Body of pancreas (tissue), 4 donors: ENCODE measurements around the gene KCNC1. TPM values are rescaled to one million over a fixed set of nuclear protein-coding genes. Genes with fewer than 3 reads are reported as not detected.

Experiments used
- ATAC-seq: fragments of 150-250 bp; one replicate; pipeline ENCODE4 v1.9.1; 2016
- DNase-seq, 4 donors: peaks; one replicate each; pipeline ENCODE4 v3.0.0-alpha.2; 2019
- H3K27ac ChIP-seq, 4 donors: fragments of 200-600 bp; sonication (generic); 1 replicate in 3 of 4; 2 replicates in 1 of 4; pipeline versions ENCODE4 v1.5.1 to v1.6.1; 2016 to 2019; ENCODE audit warnings: mild to moderate bottlenecking in 1 of 4, mixed read lengths in 1 of 4, moderate library complexity in 1 of 4
- H3K27me3 ChIP-seq, 2 donors: fragments of 200-600 bp; sonication (generic); one replicate each; pipeline ENCODE4 v1.6.0; 2016; ENCODE audit warnings: mild to moderate bottlenecking in 1 of 2
- H3K36me3 ChIP-seq, 2 donors: fragments of 200-600 bp; sonication (generic); replicated peaks in 1 of 2; 2 replicates each; pipeline ENCODE4 v1.5.1; 2016; ENCODE audit warnings: low read depth in 2 of 2; ENCODE audit not compliant: insufficient read depth in 1 of 2
- H3K4me1 ChIP-seq: fragments of 200-600 bp; sonication (generic); one replicate; pipeline ENCODE4 v1.6.0; 2016
- H3K4me3 ChIP-seq, 2 donors: fragments of 200-600 bp; sonication (generic); 1 replicate in 1 of 2; 2 replicates in 1 of 2; pipeline ENCODE4 v1.5.1; 2016 to 2019
- H3K9me3 ChIP-seq, 3 donors: fragments of 200-600 bp; sonication (generic); 1 replicate in 2 of 3; 2 replicates in 1 of 3; pipeline ENCODE4 v1.5.1; 2016
- POLR2A ChIP-seq, 3 donors: fragments of 450-650 bp; IDR thresholded peaks; one replicate each; pipeline ENCODE4 v1.6.1; 2016; ENCODE audit warnings: antibody characterized with exemption in 3 of 3, mild to moderate bottlenecking in 2 of 3
- WGBS, 2 donors: methylation state at CpG; one replicate each; pipeline ENCODE4 v1.1.5; 2017; 5-methylcytosine and 5-hydroxymethylcytosine counted together
- intact Hi-C: fragments of 100-400 bp; cut with DNase I; formaldehyde crosslinking; loops from one replicate; pipeline ENCODE4 v1.15.1; 2023
- total RNA-seq, 2 donors: library from RNA; depleted of rRNA; stranded (reverse); fragments of >200 nt; gene quantifications; one replicate each; pipeline ENCODE4 v1.1.0, GENCODE V29; 2016
- TF ChIP-seq, protein P1 (sequence below), 7 experiments: fragments of 450-650 bp in 4 of 7; fragments of 200-600 bp in 3 of 7; sonication (generic) in 3 of 7; IDR thresholded peaks; one replicate each; pipeline ENCODE4 v1.5.1; 2016 to 2019; ENCODE audit warnings: antibody characterized with exemption in 7 of 7

The KCNC1 gene
- total RNA-seq, 2 donors from 2014 or later: 0.26 TPM; not detected in 1

DNA sequence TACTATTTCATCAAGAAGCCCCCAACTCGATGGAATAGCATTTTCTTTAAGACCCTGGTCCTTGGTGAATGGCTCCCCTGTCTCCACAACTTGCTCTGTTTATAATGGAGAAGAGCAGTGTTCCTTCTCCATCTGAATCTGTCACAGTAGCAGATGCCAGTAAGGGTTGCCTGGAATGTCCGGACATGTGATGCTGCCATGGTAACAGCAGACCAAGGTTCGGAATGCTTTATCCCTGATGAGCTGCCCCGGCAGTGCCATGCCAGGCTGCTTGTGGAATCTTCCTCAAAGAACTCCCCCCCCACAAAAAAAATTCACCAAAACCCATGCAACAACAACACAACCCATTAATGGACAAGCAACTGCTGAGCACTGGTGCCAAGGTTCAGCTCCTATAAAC is 72.5 kb downstream of the KCNC1 start:
- WGBS, 2 donors: 64 to 85% methylated on average over 3 to 4 of the region's 4 CpGs
- ATAC-seq (no peak), DNase-seq (no peak)
- no peaks in the 10 kb centered on the region for H3K9me3 ChIP-seq
- H3K27ac ChIP-seq: no peak overlapping the region
- no peaks in the 10 kb centered on the region for H3K36me3 ChIP-seq
- no peak overlapping the region for H3K4me3 ChIP-seq
- peaks cover 16% of the 10 kb centered on the region for H3K4me1 ChIP-seq
- TF ChIP-seq, protein P1, sequence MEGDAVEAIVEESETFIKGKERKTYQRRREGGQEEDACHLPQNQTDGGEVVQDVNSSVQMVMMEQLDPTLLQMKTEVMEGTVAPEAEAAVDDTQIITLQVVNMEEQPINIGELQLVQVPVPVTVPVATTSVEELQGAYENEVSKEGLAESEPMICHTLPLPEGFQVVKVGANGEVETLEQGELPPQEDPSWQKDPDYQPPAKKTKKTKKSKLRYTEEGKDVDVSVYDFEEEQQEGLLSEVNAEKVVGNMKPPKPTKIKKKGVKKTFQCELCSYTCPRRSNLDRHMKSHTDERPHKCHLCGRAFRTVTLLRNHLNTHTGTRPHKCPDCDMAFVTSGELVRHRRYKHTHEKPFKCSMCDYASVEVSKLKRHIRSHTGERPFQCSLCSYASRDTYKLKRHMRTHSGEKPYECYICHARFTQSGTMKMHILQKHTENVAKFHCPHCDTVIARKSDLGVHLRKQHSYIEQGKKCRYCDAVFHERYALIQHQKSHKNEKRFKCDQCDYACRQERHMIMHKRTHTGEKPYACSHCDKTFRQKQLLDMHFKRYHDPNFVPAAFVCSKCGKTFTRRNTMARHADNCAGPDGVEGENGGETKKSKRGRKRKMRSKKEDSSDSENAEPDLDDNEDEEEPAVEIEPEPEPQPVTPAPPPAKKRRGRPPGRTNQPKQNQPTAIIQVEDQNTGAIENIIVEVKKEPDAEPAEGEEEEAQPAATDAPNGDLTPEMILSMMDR (IDR thresholded peaks at IDR 0.05): no peak
- TF ChIP-seq POLR2A (IDR thresholded peaks at IDR 0.05): no peak
- H3K27me3 ChIP-seq: no peaks in the 10 kb centered on the region
- intact Hi-C loops: no loop called here

DNA sequence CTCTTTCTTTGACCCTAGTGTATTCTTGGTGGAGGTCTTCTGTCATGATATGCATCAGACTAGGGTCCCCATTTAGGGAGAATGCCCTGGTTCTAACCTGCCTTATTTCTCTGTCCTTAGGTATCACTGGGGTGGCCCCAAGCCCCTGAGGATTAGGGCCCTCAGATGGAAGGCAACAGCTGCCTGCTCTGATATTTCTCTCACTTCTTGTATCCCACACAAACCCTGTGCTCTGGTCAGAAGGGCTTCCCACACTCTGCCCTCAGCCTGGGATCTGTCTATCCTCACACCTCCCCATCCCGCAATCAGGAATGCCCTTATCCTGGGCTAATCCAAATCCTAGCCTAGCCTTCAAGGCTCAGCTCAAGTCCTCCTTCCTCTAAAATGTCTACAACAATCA is 75.5 kb downstream of the KCNC1 start:
- H3K4me3 ChIP-seq: no peak overlapping the region
- DNase-seq: no peak
- ATAC-seq: no peak
- WGBS, 2 donors: 92 to 100% methylated on average over 1 of the region's 1 CpG
- intact Hi-C loops: no loop called here
- H3K27me3 ChIP-seq: no peaks in the 10 kb centered on the region
- TF ChIP-seq, protein P1 (IDR thresholded peaks at IDR 0.05): no peak
- TF ChIP-seq POLR2A (IDR thresholded peaks at IDR 0.05): no peak
- peaks cover 40% of the 10 kb centered on the region for H3K4me1 ChIP-seq
- H3K9me3 ChIP-seq: no peaks in the 10 kb centered on the region
- no peaks in the 10 kb centered on the region for H3K36me3 ChIP-seq
- H3K27ac ChIP-seq: no peak overlapping the region

DNA sequence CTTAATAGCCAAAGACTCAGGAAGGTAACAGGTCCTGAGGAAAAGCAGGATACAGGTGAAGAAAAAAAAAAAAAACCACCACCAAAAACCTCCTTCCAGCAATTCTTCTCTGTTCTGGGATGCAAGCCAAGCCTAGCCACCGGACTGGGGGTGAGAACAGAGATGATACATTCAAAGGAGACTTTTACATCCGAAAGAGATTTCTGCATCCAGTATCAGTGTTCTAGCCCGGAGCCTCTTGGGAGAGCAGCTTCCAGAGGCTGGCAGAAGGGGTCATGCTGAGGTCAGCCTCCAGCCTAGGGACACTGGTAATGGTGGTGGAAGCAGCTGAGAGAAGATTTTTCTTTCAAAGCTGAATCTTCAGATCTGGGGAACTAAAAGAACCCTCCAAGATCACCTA is 76.2 kb downstream of the KCNC1 start:
- TF ChIP-seq, protein P1 (IDR thresholded peaks at IDR 0.05): no peak
- TF ChIP-seq POLR2A (IDR thresholded peaks at IDR 0.05): no peak
- Histone ChIP-seq H3K4me3 (no peak overlapping the region), H3K27me3 (no peaks in the 10 kb centered on the region), H3K36me3 (no peaks in the 10 kb centered on the region), H3K9me3 (no peaks in the 10 kb centered on the region), H3K4me1 (peaks cover 40% of the 10 kb centered on the region), H3K27ac (peak overlapping the region in 1 of 4 donors; percentile 48)
- 64 to 73% methylated on average over 3 of the region's 3 CpGs for WGBS, 2 donors
- ATAC-seq (no peak), DNase-seq (no peak)
- intact Hi-C loops: no loop called here

DNA sequence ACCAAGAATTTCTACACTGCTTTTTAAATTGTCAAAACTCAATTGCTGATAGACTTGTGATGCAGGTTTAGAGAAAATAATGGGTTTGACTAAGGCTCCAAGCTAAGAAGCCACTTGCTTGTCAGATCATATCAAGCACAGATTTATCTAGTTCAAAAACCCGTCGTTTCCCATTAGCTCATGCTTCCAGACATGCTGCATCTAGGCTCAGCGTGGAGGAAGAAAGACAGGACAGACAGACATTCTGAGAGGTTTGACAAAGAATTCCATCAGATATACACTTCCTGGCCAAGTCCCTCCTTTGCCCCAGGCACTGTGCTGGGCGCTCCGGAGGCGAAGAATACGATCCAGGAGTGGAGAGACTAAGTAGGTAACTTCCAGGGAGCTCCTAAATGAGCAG is 76.8 kb downstream of the KCNC1 start:
- WGBS, 2 donors: 87 to 93% methylated on average over 7 of the region's 7 CpGs

More for the DNA sequence above, 76.8 kb downstream of the KCNC1 start:
- Histone ChIP-seq H3K36me3 (no peaks in the 10 kb centered on the region), H3K4me3 (no peak overlapping the region), H3K27me3 (no peaks in the 10 kb centered on the region), H3K4me1 (peaks cover 44% of the 10 kb centered on the region), H3K27ac (peak overlapping the region in 2 of 4 donors; percentile 48 to 75), H3K9me3 (no peaks in the 10 kb centered on the region)
- intact Hi-C loops: no loop called here
- no peak for ATAC-seq
- DNase-seq: no peak
- TF ChIP-seq POLR2A (IDR thresholded peaks at IDR 0.05): no peak
- TF ChIP-seq, protein P1 (IDR thresholded peaks at IDR 0.05): no peak
